Caco-2 (cell line): Measurements from ENCODE around the gene TFB1M. TPM values are rescaled to one million over a fixed set of nuclear protein-coding genes. Genes with fewer than 3 reads are reported as not detected.

ENCODE experiments used
- BruUV-seq: library from RNA; stranded (reverse); fragments of 400-500 nt; replicated peaks from 2 replicates; lab custom pipeline; 2021; lab: Mats Ljungman, UMichigan
- CTCF ChIA-PET: fragments of 300-600 bp; sonication (Branson Sonifier 250); formaldehyde crosslinking; loops from one replicate; lab custom pipeline; 2022; ENCODE audit warnings: antibody characterized with exemption; lab: Charles Lee
- POLR2A ChIA-PET: fragments of 300-600 bp; sonication (Branson Sonifier 250); formaldehyde crosslinking; loops from one replicate; lab custom pipeline; 2022; ENCODE audit warnings: antibody characterized with exemption; lab: Charles Lee
- DNase-seq, 2 experiments: peaks; one replicate each; pipeline versions ENCODE4 v3.0.0 to v3.0.0-alpha.2; 2020 to 2022
- H3K27me3 ChIP-seq: replicated peaks from 2 replicates; pipeline ENCODE4 v1.6.0; 2011; ENCODE audit warnings: low read length; ENCODE audit not compliant: control insufficient read depth, insufficient read depth
- H3K36me3 ChIP-seq: 2 replicates; pipeline ENCODE4 v1.5.1; 2011; ENCODE audit warnings: low read length; ENCODE audit not compliant: control insufficient read depth, insufficient read depth
- H3K4me1 ChIP-seq: fragments of 250-450 bp; sonication (Bioruptor Pico); 2 replicates; pipeline ENCODE4 v1.5.1; 2020; ENCODE audit warnings: mild to moderate bottlenecking
- H3K4me3 ChIP-seq: 2 replicates; pipeline ENCODE4 v1.5.1; 2011; ENCODE audit warnings: low read depth, mild to moderate bottlenecking, control low read depth, low read length
- H3K9me3 ChIP-seq: fragments of 250-450 bp; sonication (Bioruptor Pico); 2 replicates; pipeline ENCODE4 v1.5.1; 2020; ENCODE audit warnings: mild to moderate bottlenecking, moderate library complexity
- H3K27ac Mint-ChIP-seq: one replicate; pipeline ENCODE4 v1.8.0; 2022; ENCODE audit warnings: mixed read lengths; ENCODE audit not compliant: unreplicated experiment
- H3K27me3 Mint-ChIP-seq: one replicate; pipeline ENCODE4 v1.8.0; 2022; ENCODE audit warnings: mixed read lengths; ENCODE audit not compliant: insufficient read depth, unreplicated experiment
- H3K36me3 Mint-ChIP-seq: one replicate; pipeline ENCODE4 v1.8.0; 2022; ENCODE audit warnings: mild to moderate bottlenecking, mixed read lengths; ENCODE audit not compliant: insufficient read depth, unreplicated experiment
- H3K4me1 Mint-ChIP-seq: one replicate; pipeline ENCODE4 v1.8.0; 2022; ENCODE audit warnings: low read depth, mixed read lengths; ENCODE audit not compliant: unreplicated experiment
- H3K4me3 Mint-ChIP-seq: one replicate; pipeline ENCODE4 v1.8.0; 2022; ENCODE audit warnings: mild to moderate bottlenecking, moderate library complexity, mixed read lengths; ENCODE audit not compliant: unreplicated experiment
- H3K9me3 Mint-ChIP-seq: one replicate; pipeline ENCODE4 v1.8.0; 2022; ENCODE audit warnings: mixed read lengths; ENCODE audit not compliant: unreplicated experiment
- intact Hi-C: fragments of 100-400 bp; cut with micrococcal nuclease; formaldehyde crosslinking; loops from one replicate; pipeline ENCODE4 v1.10.0; 2022; ENCODE audit not compliant: unreplicated experiment
- total RNA-seq: library from RNA; stranded (reverse); gene quantifications from 2 replicates; pipeline ENCODE4 v1.2.3, GENCODE V29; 2022
- TF ChIP-seq, protein P1 (sequence below), 2 experiments: fragments of 200-600 bp in 1 of 2; IDR thresholded peaks; 1 replicate in 1 of 2; 2 replicates in 1 of 2; pipeline versions ENCODE4 v1.5.1 to v1.8.0; 2011 to 2022; ENCODE audit warnings: antibody characterized with exemption in 1 of 2, control low read depth in 1 of 2, inconsistent platforms in 1 of 2, low read depth in 1 of 2, low read length in 1 of 2, mild to moderate bottlenecking in 1 of 2, moderate library complexity in 1 of 2; ENCODE audit not compliant: insufficient read depth in 1 of 2, severe bottlenecking in 1 of 2, unreplicated experiment in 1 of 2

The TFB1M gene
- total RNA-seq, 1 experiment from 2014 or later, result 35.7 TPM

DNA sequence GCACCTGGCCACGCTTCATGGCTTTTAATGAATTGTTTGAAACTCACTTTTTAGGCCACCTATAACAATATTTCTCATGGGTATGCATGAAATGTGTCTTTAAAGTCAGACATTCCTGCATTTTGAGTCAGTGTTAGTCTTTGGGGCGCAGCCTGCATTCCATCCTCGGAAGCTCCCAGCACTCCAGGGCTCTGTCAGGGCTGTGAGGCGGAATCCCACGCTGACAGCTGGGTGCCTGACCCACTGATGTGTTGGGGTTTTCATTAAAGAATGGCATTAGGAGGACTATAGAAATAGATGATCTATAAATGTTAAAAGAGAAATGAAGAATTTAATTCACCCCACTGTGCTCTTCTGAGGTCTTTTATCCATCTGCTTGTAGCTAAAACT, 66.7 kb downstream of the TFB1M start:
- ChIA-PET POLR2A (interaction anchor here (0.5 kb wide), 1 partner anchor 23 kb away, joined by 3 read pairs; no protein-coding TSS in a partner anchor), CTCF (interaction anchor here (1.3 to 2.1 kb wide), 2 partner anchors 70 to 380 kb away, joined by 6 to 53 read pairs; no protein-coding TSS in a partner anchor)
- Histone ChIP-seq H3K36me3 (peaks cover 3% of the 10 kb centered on the region; the same call in 1 of the 2 replicates), H3K4me3 (no peak overlapping the region), H3K27me3 (no peaks in the 10 kb centered on the region), H3K9me3 (no peaks in the 10 kb centered on the region), H3K4me1 (peaks cover 21% of the 10 kb centered on the region)
- peaks cover 21% of the 10 kb centered on the region for H3K36me3 Mint-ChIP-seq
- H3K9me3 Mint-ChIP-seq, result no peaks in the 10 kb centered on the region
- H3K27me3 Mint-ChIP-seq, result no peaks in the 10 kb centered on the region
- H3K4me1 Mint-ChIP-seq, result peaks cover 11% of the 10 kb centered on the region
- intact Hi-C loops, result loop anchor here (1.0 to 10.0 kb wide), 4 partner anchors 23 to 383 kb away; no protein-coding TSS in a partner anchor
- no peak overlapping the region for H3K4me3 Mint-ChIP-seq
- DNase-seq, result peak; percentile 52 to 60
- no TSS peak for BruUV-seq
- TF ChIP-seq, protein P1, sequence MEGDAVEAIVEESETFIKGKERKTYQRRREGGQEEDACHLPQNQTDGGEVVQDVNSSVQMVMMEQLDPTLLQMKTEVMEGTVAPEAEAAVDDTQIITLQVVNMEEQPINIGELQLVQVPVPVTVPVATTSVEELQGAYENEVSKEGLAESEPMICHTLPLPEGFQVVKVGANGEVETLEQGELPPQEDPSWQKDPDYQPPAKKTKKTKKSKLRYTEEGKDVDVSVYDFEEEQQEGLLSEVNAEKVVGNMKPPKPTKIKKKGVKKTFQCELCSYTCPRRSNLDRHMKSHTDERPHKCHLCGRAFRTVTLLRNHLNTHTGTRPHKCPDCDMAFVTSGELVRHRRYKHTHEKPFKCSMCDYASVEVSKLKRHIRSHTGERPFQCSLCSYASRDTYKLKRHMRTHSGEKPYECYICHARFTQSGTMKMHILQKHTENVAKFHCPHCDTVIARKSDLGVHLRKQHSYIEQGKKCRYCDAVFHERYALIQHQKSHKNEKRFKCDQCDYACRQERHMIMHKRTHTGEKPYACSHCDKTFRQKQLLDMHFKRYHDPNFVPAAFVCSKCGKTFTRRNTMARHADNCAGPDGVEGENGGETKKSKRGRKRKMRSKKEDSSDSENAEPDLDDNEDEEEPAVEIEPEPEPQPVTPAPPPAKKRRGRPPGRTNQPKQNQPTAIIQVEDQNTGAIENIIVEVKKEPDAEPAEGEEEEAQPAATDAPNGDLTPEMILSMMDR (IDR thresholded peaks at IDR 0.05; ENCODE audit: insufficient read depth in 1 of 2, low read depth in 1 of 2, low read length in 1 of 2, severe bottlenecking in 1 of 2, unreplicated experiment in 1 of 2), result no peak
- peak overlapping the region; percentile 69 for H3K27ac Mint-ChIP-seq

DNA sequence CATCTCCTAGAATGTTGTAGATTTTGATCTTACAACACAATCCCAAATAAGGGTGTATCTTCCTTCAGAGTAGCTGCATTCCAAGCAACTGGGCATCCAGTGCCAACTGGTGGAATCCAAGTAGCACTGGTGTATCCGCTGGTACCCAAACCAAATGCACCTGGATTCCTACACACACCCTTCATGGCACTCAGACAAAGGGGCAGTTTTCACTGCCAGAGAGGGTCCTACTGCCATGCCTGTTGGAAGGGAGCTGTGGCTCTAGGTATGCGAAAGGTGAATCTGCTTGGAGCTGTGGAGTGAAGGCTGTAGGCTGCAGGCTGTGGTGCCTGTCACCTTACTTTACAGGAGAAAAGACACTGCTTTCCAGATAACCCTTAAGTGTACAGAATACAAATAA, 67.5 kb downstream of the TFB1M start:
- Mint-ChIP-seq H3K36me3 (peaks cover 26% of the 10 kb centered on the region), H3K27me3 (no peaks in the 10 kb centered on the region), H3K4me3 (no peak overlapping the region), H3K27ac (peak overlapping the region; percentile 69), H3K9me3 (no peaks in the 10 kb centered on the region), H3K4me1 (peaks cover 11% of the 10 kb centered on the region)
- intact Hi-C loops, result loop anchor here (10.0 kb wide), 1 partner anchor 382 kb away; no protein-coding TSS in a partner anchor
- ChIA-PET CTCF (interaction anchor here (0.8 kb wide), 1 partner anchor 379 kb away, joined by 3 read pairs; no protein-coding TSS in a partner anchor), POLR2A (no interaction called here)
- BruUV-seq, result no TSS peak
- peaks cover 2% of the 10 kb centered on the region; the same call in 1 of the 2 replicates for H3K36me3 ChIP-seq
- H3K4me3 ChIP-seq, result no peak overlapping the region
- TF ChIP-seq, protein P1 (IDR thresholded peaks at IDR 0.05; ENCODE audit: insufficient read depth in 1 of 2, low read depth in 1 of 2, low read length in 1 of 2, severe bottlenecking in 1 of 2, unreplicated experiment in 1 of 2), result no peak
- no peaks in the 10 kb centered on the region for H3K27me3 ChIP-seq
- no peak for DNase-seq
- H3K9me3 ChIP-seq, result no peaks in the 10 kb centered on the region
- peaks cover 21% of the 10 kb centered on the region for H3K4me1 ChIP-seq

DNA sequence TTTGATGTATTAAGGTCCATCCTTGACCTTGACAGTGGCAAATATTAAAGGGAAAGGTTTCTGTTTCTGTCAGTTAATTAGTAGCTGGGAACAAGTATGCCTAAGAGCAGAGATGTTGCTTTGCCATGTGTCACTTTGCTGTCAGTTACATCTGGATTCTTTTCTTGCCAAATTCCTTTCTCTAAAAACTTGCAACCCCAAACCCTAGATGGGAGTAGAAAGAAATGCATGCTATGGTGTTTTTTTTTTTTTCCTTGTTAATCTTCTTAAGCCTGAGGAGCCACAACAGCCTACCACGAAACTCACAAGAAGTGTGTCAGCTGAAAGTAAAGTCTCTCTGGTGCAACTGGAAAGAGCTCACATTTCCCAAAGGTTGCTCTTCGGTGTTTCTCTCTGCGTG, 68.5 kb downstream of the TFB1M start:
- peaks cover 31% of the 10 kb centered on the region for H3K36me3 Mint-ChIP-seq
- Histone ChIP-seq H3K36me3 (peaks cover 2% of the 10 kb centered on the region; the same call in 1 of the 2 replicates), H3K27me3 (no peaks in the 10 kb centered on the region), H3K4me1 (peaks cover 21% of the 10 kb centered on the region), H3K9me3 (no peaks in the 10 kb centered on the region), H3K4me3 (no peak overlapping the region)
- H3K4me1 Mint-ChIP-seq, result peaks cover 11% of the 10 kb centered on the region
- ChIA-PET CTCF (interaction anchor here (0.6 to 1.0 kb wide), 2 partner anchors 68 to 73 kb away, joined by 3 to 4 read pairs; no protein-coding TSS in a partner anchor), POLR2A (no interaction called here)
- no peak overlapping the region for H3K4me3 Mint-ChIP-seq
- H3K27ac Mint-ChIP-seq, result no peak overlapping the region
- no peaks in the 10 kb centered on the region for H3K27me3 Mint-ChIP-seq
- DNase-seq, result no peak
- TF ChIP-seq, protein P1 (IDR thresholded peaks at IDR 0.05; ENCODE audit: insufficient read depth in 1 of 2, low read depth in 1 of 2, low read length in 1 of 2, severe bottlenecking in 1 of 2, unreplicated experiment in 1 of 2), result no peak
- H3K9me3 Mint-ChIP-seq, result no peaks in the 10 kb centered on the region
- no TSS peak for BruUV-seq
- intact Hi-C loops, result loop anchor here (10.0 kb wide), 1 partner anchor 381 kb away; no protein-coding TSS in a partner anchor
